ENCODE measurements around the gene UBN2. TPM values are rescaled to one million over a fixed set of nuclear protein-coding genes. Genes with fewer than 3 reads are reported as not detected.
"Not testable (repeated sequence)": the region's sequence is repeated elsewhere in the genome, so short reads cannot be mapped to it uniquely, and the experiment has no call there.

UBN2 gene
- polyA plus RNA-seq, 1 donor (not counting 4 experiments of a cell fraction or from before 2014, with no cell fraction given) = 3.0 TPM

GRCh38 chr7:139205843-139206242 is 25.2 kb upstream of the UBN2 start:
- DNase-seq (ENCODE audit: low read depth, low spot score) (no peak), FAIRE-seq (no peak)
- dilution Hi-C loops (cut with MboI; ENCODE audit: extremely low pct_ligation_motif_present, low sequenced_read_pairs) = no loop called here
- H3K36me3 ChIP-seq (ENCODE audit: control insufficient read depth in 2 of 2, extremely low read depth in 1 of 2, insufficient read depth in 2 of 2, low read length in 2 of 2) = no peaks in the 10 kb centered on the region
- no peak overlapping the region for H3K4me2 ChIP-seq (ENCODE audit: control insufficient read depth, extremely low read depth, insufficient read depth, low read depth, low read length)
- H3K9me3 ChIP-seq (ENCODE audit: control insufficient read depth, low read depth, low read length) = no peaks in the 10 kb centered on the region
- H3K9me1 ChIP-seq (ENCODE audit: control insufficient read depth, extremely low read depth, insufficient read depth, low read length) = no peaks in the 10 kb centered on the region
- H3K9ac ChIP-seq (ENCODE audit: control insufficient read depth, extremely low read depth, insufficient read depth, low read length) = no peak overlapping the region
- H2AFZ ChIP-seq (ENCODE audit: control insufficient read depth, low read length) = no peak overlapping the region
- no peaks in the 10 kb centered on the region for H4K20me1 ChIP-seq (ENCODE audit: control insufficient read depth, extremely low read depth, insufficient read depth, low read length)
- H3K27me3 ChIP-seq (ENCODE audit: control insufficient read depth, extremely low read depth, insufficient read depth, low read length) = peaks cover 2% of the 10 kb centered on the region
- no peaks in the 10 kb centered on the region for H3K79me2 ChIP-seq (ENCODE audit: control insufficient read depth, insufficient read depth, low read length)
- H3K4me3 ChIP-seq (ENCODE audit: control insufficient read depth in 2 of 3, extremely low read depth in 1 of 3, insufficient read depth in 2 of 3, low read depth in 1 of 3, low read length in 3 of 3) = no peak overlapping the region
- H3K27ac ChIP-seq (ENCODE audit: control insufficient read depth, insufficient read depth, low read length) = no peak overlapping the region
- no peaks in the 10 kb centered on the region for H3K4me1 ChIP-seq (ENCODE audit: control insufficient read depth, extremely low read depth, insufficient read depth, low read length)
- TF ChIP-seq, protein P1, sequence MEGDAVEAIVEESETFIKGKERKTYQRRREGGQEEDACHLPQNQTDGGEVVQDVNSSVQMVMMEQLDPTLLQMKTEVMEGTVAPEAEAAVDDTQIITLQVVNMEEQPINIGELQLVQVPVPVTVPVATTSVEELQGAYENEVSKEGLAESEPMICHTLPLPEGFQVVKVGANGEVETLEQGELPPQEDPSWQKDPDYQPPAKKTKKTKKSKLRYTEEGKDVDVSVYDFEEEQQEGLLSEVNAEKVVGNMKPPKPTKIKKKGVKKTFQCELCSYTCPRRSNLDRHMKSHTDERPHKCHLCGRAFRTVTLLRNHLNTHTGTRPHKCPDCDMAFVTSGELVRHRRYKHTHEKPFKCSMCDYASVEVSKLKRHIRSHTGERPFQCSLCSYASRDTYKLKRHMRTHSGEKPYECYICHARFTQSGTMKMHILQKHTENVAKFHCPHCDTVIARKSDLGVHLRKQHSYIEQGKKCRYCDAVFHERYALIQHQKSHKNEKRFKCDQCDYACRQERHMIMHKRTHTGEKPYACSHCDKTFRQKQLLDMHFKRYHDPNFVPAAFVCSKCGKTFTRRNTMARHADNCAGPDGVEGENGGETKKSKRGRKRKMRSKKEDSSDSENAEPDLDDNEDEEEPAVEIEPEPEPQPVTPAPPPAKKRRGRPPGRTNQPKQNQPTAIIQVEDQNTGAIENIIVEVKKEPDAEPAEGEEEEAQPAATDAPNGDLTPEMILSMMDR (optimal IDR thresholded peaks at IDR 0.05 in 1 of 3, IDR thresholded peaks at IDR 0.05 in 1 of 3, conservative IDR thresholded peaks at IDR 0.05 in 1 of 3; ENCODE audit: extremely low read depth in 1 of 3, insufficient read depth in 2 of 3, low read length in 3 of 3) = no peak
- no peak for TF ChIP-seq EZH2 (IDR thresholded peaks at IDR 0.05; ENCODE audit: low read length)

DNA sequence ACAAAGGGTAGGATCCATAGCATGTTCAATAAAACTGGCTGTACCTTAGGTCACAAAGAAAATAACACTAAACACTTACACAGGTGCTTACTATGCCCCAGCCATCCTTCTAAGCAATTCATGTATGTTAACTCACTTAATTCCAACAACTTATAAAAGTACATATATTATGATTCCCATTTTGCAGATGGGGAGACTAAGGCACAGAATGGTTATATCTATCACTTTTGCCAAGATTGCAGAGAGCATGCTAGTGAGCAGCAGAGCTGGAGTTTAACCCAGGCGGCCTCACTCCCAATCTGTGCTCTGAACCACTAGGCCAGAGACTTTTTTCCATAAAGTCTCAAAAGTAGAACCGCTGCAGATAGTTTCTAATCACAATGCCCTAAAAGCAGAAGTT is 18.9 kb upstream of the UBN2 start:
- H3K9me1 ChIP-seq (ENCODE audit: control insufficient read depth, extremely low read depth, insufficient read depth, low read length) = no peaks in the 10 kb centered on the region
- H3K4me3 ChIP-seq (ENCODE audit: control insufficient read depth in 2 of 3, extremely low read depth in 1 of 3, insufficient read depth in 2 of 3, low read depth in 1 of 3, low read length in 3 of 3) = no peak overlapping the region
- no peaks in the 10 kb centered on the region for H4K20me1 ChIP-seq (ENCODE audit: control insufficient read depth, extremely low read depth, insufficient read depth, low read length)
- H3K27ac ChIP-seq (ENCODE audit: control insufficient read depth, insufficient read depth, low read length) = no peak overlapping the region
- DNase-seq (ENCODE audit: low read depth, low spot score) = no peak
- TF ChIP-seq, protein P1 (optimal IDR thresholded peaks at IDR 0.05 in 1 of 3, IDR thresholded peaks at IDR 0.05 in 1 of 3, conservative IDR thresholded peaks at IDR 0.05 in 1 of 3; ENCODE audit: extremely low read depth in 1 of 3, insufficient read depth in 2 of 3, low read length in 3 of 3) = no peak
- TF ChIP-seq EZH2 (IDR thresholded peaks at IDR 0.05; ENCODE audit: low read length) = no peak
- H3K9me3 ChIP-seq (ENCODE audit: control insufficient read depth, low read depth, low read length) = no peaks in the 10 kb centered on the region
- H3K36me3 ChIP-seq (ENCODE audit: control insufficient read depth in 2 of 2, extremely low read depth in 1 of 2, insufficient read depth in 2 of 2, low read length in 2 of 2) = no peaks in the 10 kb centered on the region
- peaks cover 3% of the 10 kb centered on the region for H3K27me3 ChIP-seq (ENCODE audit: control insufficient read depth, extremely low read depth, insufficient read depth, low read length)
- no peaks in the 10 kb centered on the region for H3K79me2 ChIP-seq (ENCODE audit: control insufficient read depth, insufficient read depth, low read length)
- dilution Hi-C loops (cut with MboI; ENCODE audit: extremely low pct_ligation_motif_present, low sequenced_read_pairs) = no loop called here
- H3K9ac ChIP-seq (ENCODE audit: control insufficient read depth, extremely low read depth, insufficient read depth, low read length) = no peak overlapping the region
- H2AFZ ChIP-seq (ENCODE audit: control insufficient read depth, low read length) = no peak overlapping the region
- no peaks in the 10 kb centered on the region for H3K4me1 ChIP-seq (ENCODE audit: control insufficient read depth, extremely low read depth, insufficient read depth, low read length)
- FAIRE-seq = no peak
- no peak overlapping the region for H3K4me2 ChIP-seq (ENCODE audit: control insufficient read depth, extremely low read depth, insufficient read depth, low read depth, low read length)

DNA sequence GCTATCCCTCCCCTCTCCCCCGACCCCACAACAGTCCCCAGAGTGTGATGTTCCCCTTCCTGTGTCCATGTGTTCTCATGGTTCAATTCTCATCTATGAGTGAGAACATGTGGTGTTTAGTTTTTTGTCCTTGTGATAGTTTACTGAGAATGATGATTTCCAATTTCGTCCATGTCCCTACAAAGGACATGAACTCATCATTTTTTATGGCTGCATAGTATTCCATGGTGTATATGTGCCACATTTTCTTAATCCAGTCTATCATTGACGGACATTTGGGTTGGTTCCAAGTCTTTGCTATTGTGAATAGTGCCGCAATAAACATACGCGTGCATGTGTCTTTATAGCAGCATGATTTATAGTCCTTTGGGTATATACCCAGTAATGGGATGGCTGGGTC is 17.5 kb upstream of the UBN2 start:
- H4K20me1 ChIP-seq (ENCODE audit: control insufficient read depth, extremely low read depth, insufficient read depth, low read length); DNase-seq (ENCODE audit: low read depth, low spot score); dilution Hi-C loops (cut with MboI; ENCODE audit: extremely low pct_ligation_motif_present, low sequenced_read_pairs); H3K9ac ChIP-seq (ENCODE audit: control insufficient read depth, extremely low read depth, insufficient read depth, low read length); H3K36me3 ChIP-seq (ENCODE audit: control insufficient read depth in 2 of 2, extremely low read depth in 1 of 2, insufficient read depth in 2 of 2, low read length in 2 of 2); H3K9me3 ChIP-seq (ENCODE audit: control insufficient read depth, low read depth, low read length); H3K4me2 ChIP-seq (ENCODE audit: control insufficient read depth, extremely low read depth, insufficient read depth, low read depth, low read length); H3K27me3 ChIP-seq (ENCODE audit: control insufficient read depth, extremely low read depth, insufficient read depth, low read length); H2AFZ ChIP-seq (ENCODE audit: control insufficient read depth, low read length); H3K9me1 ChIP-seq (ENCODE audit: control insufficient read depth, extremely low read depth, insufficient read depth, low read length); H3K4me3 ChIP-seq (ENCODE audit: control insufficient read depth in 2 of 3, extremely low read depth in 1 of 3, insufficient read depth in 2 of 3, low read depth in 1 of 3, low read length in 3 of 3); H3K4me1 ChIP-seq (ENCODE audit: control insufficient read depth, extremely low read depth, insufficient read depth, low read length); FAIRE-seq; H3K79me2 ChIP-seq (ENCODE audit: control insufficient read depth, insufficient read depth, low read length); H3K27ac ChIP-seq (ENCODE audit: control insufficient read depth, insufficient read depth, low read length): not testable (repeated sequence)

Data from keratinocyte (primary cell).